RWPE2 (cell line): ENCODE data around the gene SEC14L6.

Experiments
- ATAC-seq: fragments of 200-7000 bp; cut with Tn5 transposase; 3 replicates; pipeline ENCODE4 v1.9.1; 2021; ENCODE audit warnings: low read depth
- DNase-seq: peaks from one replicate; pipeline ENCODE4 v3.0.0-alpha.2; 2020; ENCODE audit warnings: low spot score
- H3K27ac ChIP-seq: fragments of 450-650 bp; 2 replicates; pipeline ENCODE4 v1.5.1; 2017; ENCODE audit warnings: mild to moderate bottlenecking; ENCODE audit not compliant: poor library complexity, severe bottlenecking
- H3K27me3 ChIP-seq: fragments of 250-450 bp; sonication (Bioruptor Pico); 2 replicates; pipeline ENCODE4 v1.5.1; 2021; ENCODE audit warnings: mild to moderate bottlenecking, moderate library complexity; ENCODE audit not compliant: insufficient read depth, poor library complexity, severe bottlenecking
- H3K36me3 ChIP-seq: fragments of 250-450 bp; sonication (Bioruptor Pico); 2 replicates; pipeline ENCODE4 v1.5.1; 2020; ENCODE audit warnings: low read depth, mild to moderate bottlenecking, moderate library complexity
- H3K4me1 ChIP-seq: fragments of 250-450 bp; sonication (Bioruptor Pico); 2 replicates; pipeline ENCODE4 v1.5.1; 2021; ENCODE audit warnings: mild to moderate bottlenecking, moderate library complexity; ENCODE audit not compliant: insufficient read depth, poor library complexity, severe bottlenecking
- H3K4me3 ChIP-seq: fragments of 250-450 bp; sonication (Bioruptor Pico); 2 replicates; pipeline ENCODE4 v1.5.1; 2021; ENCODE audit warnings: mild to moderate bottlenecking, moderate library complexity; ENCODE audit not compliant: severe bottlenecking
- H3K9me3 ChIP-seq: fragments of 250-450 bp; sonication (Bioruptor Pico); 2 replicates; pipeline ENCODE4 v1.5.1; 2021; ENCODE audit warnings: mild to moderate bottlenecking, moderate library complexity; ENCODE audit not compliant: severe bottlenecking
- TF ChIP-seq, protein P1 (sequence below): fragments of 450-650 bp; IDR thresholded peaks from one replicate; pipeline ENCODE4 v1.5.1; 2017; ENCODE audit warnings: mild to moderate bottlenecking, moderate library complexity; ENCODE audit not compliant: poor library complexity, severe bottlenecking

SEC14L6 gene

DNA sequence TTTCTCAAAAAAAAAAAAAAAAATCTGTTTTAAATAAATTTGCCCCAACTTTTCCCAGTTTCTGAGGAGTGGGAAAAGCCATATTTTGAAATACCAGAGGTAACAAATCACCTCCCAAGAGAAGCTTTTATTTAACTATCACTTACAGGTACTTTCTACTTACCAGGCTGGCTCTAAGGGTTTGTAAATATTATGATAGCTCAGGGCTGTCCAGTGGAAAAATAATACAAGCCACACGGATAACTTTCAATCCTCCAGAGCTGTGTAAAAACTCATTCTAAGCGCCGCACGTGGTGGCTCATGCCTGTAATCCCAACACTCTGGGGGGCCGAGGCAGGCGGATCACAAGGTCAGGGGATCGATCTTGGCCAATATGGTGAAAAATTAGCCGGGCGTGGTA is 35.4 kb downstream of the SEC14L6 start:
- H3K4me3 ChIP-seq = no peak overlapping the region
- no peaks in the 10 kb centered on the region for H3K27me3 ChIP-seq
- DNase-seq (no peak), ATAC-seq (no peak)
- no peaks in the 10 kb centered on the region for H3K36me3 ChIP-seq
- TF ChIP-seq, protein P1, sequence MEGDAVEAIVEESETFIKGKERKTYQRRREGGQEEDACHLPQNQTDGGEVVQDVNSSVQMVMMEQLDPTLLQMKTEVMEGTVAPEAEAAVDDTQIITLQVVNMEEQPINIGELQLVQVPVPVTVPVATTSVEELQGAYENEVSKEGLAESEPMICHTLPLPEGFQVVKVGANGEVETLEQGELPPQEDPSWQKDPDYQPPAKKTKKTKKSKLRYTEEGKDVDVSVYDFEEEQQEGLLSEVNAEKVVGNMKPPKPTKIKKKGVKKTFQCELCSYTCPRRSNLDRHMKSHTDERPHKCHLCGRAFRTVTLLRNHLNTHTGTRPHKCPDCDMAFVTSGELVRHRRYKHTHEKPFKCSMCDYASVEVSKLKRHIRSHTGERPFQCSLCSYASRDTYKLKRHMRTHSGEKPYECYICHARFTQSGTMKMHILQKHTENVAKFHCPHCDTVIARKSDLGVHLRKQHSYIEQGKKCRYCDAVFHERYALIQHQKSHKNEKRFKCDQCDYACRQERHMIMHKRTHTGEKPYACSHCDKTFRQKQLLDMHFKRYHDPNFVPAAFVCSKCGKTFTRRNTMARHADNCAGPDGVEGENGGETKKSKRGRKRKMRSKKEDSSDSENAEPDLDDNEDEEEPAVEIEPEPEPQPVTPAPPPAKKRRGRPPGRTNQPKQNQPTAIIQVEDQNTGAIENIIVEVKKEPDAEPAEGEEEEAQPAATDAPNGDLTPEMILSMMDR = no peak
- H3K27ac ChIP-seq = no peak overlapping the region
- H3K9me3 ChIP-seq = no peaks in the 10 kb centered on the region
- H3K4me1 ChIP-seq = no peaks in the 10 kb centered on the region

DNA sequence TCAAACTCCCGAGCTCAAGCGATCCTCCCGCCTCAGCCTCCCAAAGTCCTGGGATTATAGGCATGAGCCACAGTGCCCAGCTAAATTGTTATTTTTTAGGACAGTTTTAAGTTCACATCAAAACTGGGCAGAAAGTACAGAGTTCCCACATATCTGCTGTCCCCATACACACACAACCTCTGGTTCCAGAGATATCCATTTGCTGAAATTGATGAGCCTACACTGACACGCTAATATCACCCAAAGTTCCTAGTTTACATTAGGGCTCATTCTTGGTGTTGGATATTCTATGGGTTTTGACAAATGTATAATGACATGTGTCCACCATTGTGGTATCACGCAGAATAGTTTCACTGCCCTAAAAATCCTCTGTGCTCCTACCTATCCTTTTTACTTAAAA is 38.3 kb downstream of the SEC14L6 start:
- Histone ChIP-seq H3K27ac (no peak overlapping the region), H3K27me3 (no peaks in the 10 kb centered on the region), H3K9me3 (no peaks in the 10 kb centered on the region), H3K4me1 (no peaks in the 10 kb centered on the region), H3K4me3 (no peak overlapping the region), H3K36me3 (no peaks in the 10 kb centered on the region)
- TF ChIP-seq, protein P1 = no peak
- DNase-seq (no peak), ATAC-seq (no peak)

DNA sequence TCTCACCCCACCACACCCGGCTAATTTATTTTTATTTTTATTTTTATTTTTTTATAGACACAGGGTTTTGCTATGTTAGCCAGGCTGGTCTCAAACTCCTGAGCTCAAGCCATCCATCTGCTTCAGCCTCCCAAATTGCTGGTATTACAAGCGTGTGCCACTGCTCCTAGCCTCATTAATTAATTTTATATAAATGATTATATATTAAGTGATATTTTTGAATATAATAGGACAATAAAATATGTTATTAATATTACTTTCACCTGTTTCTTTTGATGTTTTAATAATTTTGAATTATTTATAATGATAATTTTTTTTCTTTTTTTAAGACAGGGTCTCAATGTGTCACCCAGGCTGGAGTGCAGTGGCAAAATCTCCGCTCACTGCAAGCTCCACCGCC is 38.9 kb downstream of the SEC14L6 start:
- TF ChIP-seq, protein P1 = no peak
- no peaks in the 10 kb centered on the region for H3K9me3 ChIP-seq
- H3K27ac ChIP-seq = no peak overlapping the region
- H3K27me3 ChIP-seq = no peaks in the 10 kb centered on the region
- DNase-seq = no peak
- no peaks in the 10 kb centered on the region for H3K4me1 ChIP-seq
- H3K36me3 ChIP-seq = no peaks in the 10 kb centered on the region
- no peak for ATAC-seq
- no peak overlapping the region for H3K4me3 ChIP-seq

DNA sequence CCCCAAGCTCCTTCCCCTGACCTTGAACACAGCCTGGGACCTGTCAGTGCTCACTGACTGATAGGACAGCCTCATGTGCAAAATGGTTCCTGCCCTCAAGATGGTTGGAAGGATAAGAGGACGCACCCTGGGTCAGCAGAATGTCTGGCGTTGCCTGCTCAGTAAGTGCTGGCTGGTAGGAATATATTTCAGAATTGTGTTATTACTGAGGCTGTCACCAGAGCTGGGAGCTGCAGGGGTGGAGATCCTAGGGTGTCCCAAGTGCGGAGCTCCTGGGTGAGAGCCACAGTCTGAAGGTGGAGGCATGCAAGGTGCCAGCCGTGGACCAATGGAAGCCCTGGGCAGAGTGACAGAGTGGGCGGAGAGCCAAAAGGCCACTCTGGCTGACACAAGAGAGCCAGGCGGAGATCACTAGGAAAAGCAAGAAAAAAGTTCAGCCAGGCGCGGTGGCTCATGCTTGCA is 40.0 kb downstream of the SEC14L6 start:
- Histone ChIP-seq H3K4me1 (no peaks in the 10 kb centered on the region), H3K36me3 (no peaks in the 10 kb centered on the region)
- no peak for DNase-seq

DNA sequence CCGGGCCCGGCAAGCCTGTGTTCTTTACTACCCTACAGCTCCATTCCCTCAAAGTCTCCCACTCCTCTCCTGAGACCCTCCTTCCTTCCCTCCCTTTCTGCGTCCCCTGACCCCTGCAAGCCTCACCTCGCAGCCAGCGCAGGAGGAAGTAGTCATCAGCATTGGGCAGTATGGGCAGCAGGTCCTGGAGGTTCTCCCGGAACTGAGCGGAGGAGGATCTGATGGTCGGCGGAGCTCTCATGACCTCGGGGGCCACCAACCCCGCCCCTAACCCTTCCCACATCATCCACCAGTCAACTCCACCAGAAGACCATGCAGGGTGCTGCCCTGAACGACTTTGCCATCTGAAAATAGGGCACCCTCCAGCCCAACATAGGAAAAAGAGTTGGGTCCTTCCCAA is 43.0 kb downstream of the SEC14L6 start:
- ATAC-seq (no peak), DNase-seq (no peak)
- no peaks in the 10 kb centered on the region for H3K9me3 ChIP-seq

More for the DNA sequence above, 40.0 kb downstream of the SEC14L6 start:
- H3K27ac ChIP-seq = no peak overlapping the region
- ATAC-seq = no peak
- H3K27me3 ChIP-seq = no peaks in the 10 kb centered on the region
- H3K9me3 ChIP-seq = no peaks in the 10 kb centered on the region
- H3K4me3 ChIP-seq = no peak overlapping the region
- TF ChIP-seq, protein P1 = no peak

More for the DNA sequence above, 43.0 kb downstream of the SEC14L6 start:
- Histone ChIP-seq H3K27me3 (no peaks in the 10 kb centered on the region), H3K36me3 (no peaks in the 10 kb centered on the region), H3K27ac (no peak overlapping the region), H3K4me1 (no peaks in the 10 kb centered on the region), H3K4me3 (no peak overlapping the region)
- TF ChIP-seq, protein P1 = no peak
